HG03108 (cell line): ENCODE results near the gene KANSL3.

Source experiments
- ATAC-seq: cut with Tn5 transposase; IDR thresholded peaks from one replicate; pipeline ENCODE4 v1.9.1; 2021; ENCODE audit warnings: moderate library complexity; ENCODE audit not compliant: unreplicated experiment

KANSL3 gene

GRCh38 chr2:96608469-96609455, 29.4 kb downstream of the KANSL3 start:
- no peak for ATAC-seq

- ATAC-seq = no peak
These were observed 34.0 kb downstream of the KANSL3 start for GRCh38 chr2:96604104-96604503.

- no peak for ATAC-seq
These were observed 35.7 kb downstream of the KANSL3 start for GRCh38 chr2:96602330-96602823.

GRCh38 chr2:96601382-96602292, 36.5 kb downstream of the KANSL3 start:
- ATAC-seq = no peak

- no peak for ATAC-seq
These were observed 38.2 kb downstream of the KANSL3 start for GRCh38 chr2:96599941-96600340.

GRCh38 chr2:96596596-96596995, 41.5 kb downstream of the KANSL3 start:
- ATAC-seq = no peak

GRCh38 chr2:96594691-96595152, 43.4 kb downstream of the KANSL3 start:
- no peak for ATAC-seq

GRCh38 chr2:96594282-96594681, 43.8 kb downstream of the KANSL3 start:
- no peak for ATAC-seq

GRCh38 chr2:96591494-96591893, 46.6 kb downstream of the KANSL3 start:
- no peak for ATAC-seq

- ATAC-seq = no peak
These were observed 47.1 kb downstream of the KANSL3 start for GRCh38 chr2:96591054-96591453.

GRCh38 chr2:96587843-96588242, 50.3 kb downstream of the KANSL3 start:
- no peak for ATAC-seq

- ATAC-seq = no peak
These were observed 54.1 kb downstream of the KANSL3 start for GRCh38 chr2:96584017-96584416.

- no peak for ATAC-seq
These were observed 57.3 kb downstream of the KANSL3 start for GRCh38 chr2:96580771-96581170.

- no peak for ATAC-seq
These were observed 58.7 kb downstream of the KANSL3 start for GRCh38 chr2:96579422-96579821.

- no peak for ATAC-seq
These were observed 59.4 kb downstream of the KANSL3 start for GRCh38 chr2:96578731-96579130.

GRCh38 chr2:96577501-96577900, 60.6 kb downstream of the KANSL3 start:
- ATAC-seq = no peak

GRCh38 chr2:96575785-96576456, 62.2 kb downstream of the KANSL3 start:
- ATAC-seq = no peak

GRCh38 chr2:96574364-96574763, 63.7 kb downstream of the KANSL3 start:
- ATAC-seq = no peak

- no peak for ATAC-seq
These were observed 70.0 kb downstream of the KANSL3 start for GRCh38 chr2:96568094-96568493.

GRCh38 chr2:96565111-96565510, 73.0 kb downstream of the KANSL3 start:
- ATAC-seq = no peak

GRCh38 chr2:96564563-96564962, 73.5 kb downstream of the KANSL3 start:
- no peak for ATAC-seq
